ENCODE data around the gene MED17. TPM values are rescaled to one million over a fixed set of nuclear protein-coding genes. Genes with fewer than 3 reads are reported as not detected.

The MED17 gene
- total and polyA plus RNA-seq, 3 experiments from 2014 or later: 25.1 to 42.8 (median 39.4) TPM

GRCh38 chr11:93821617-93822016, 37.5 kb downstream of the MED17 start:
- Mint-ChIP-seq H3K36me3 (peaks cover 0 to 4% (median 1%) of the 10 kb centered on the region in 3 donors), H3K4me1 (no peaks in the 10 kb centered on the region), H3K27ac (no peak overlapping the region), H3K4me3 (no peak overlapping the region), H3K27me3 (peaks cover 0 to 1% of the 10 kb centered on the region in 2 donors), H3K9me3 (no peaks in the 10 kb centered on the region)
- Histone ChIP-seq H3K4me3 (ENCODE audit: low read length) (no peak overlapping the region), H3K27ac (ENCODE audit: low read depth, low read length) (no peak overlapping the region), H3K27me3 (ENCODE audit: insufficient read depth, low read length, poor library complexity, severe bottlenecking) (no peaks in the 10 kb centered on the region), H3K36me3 (ENCODE audit: insufficient read depth, low read length) (no peaks in the 10 kb centered on the region), H3K9me3 (ENCODE audit: low read length) (no peaks in the 10 kb centered on the region), H3K4me1 (ENCODE audit: insufficient read depth, low read length) (no peaks in the 10 kb centered on the region)
- DNase-seq: no peak
- ChIA-PET POLR2A (no interaction called here), CTCF (no interaction called here)

GRCh38 chr11:93822359-93822758, 38.3 kb downstream of the MED17 start:
- no peak overlapping the region for H3K4me3 Mint-ChIP-seq
- H3K27ac Mint-ChIP-seq: no peak overlapping the region
- CTCF ChIA-PET: no interaction called here
- POLR2A ChIA-PET: no interaction called here
- H3K27ac ChIP-seq (ENCODE audit: low read depth, low read length): no peak overlapping the region
- no peaks in the 10 kb centered on the region for H3K4me1 ChIP-seq (ENCODE audit: insufficient read depth, low read length)
- H3K9me3 Mint-ChIP-seq: no peaks in the 10 kb centered on the region
- peaks cover 0 to 4% (median 3%) of the 10 kb centered on the region in 3 donors for H3K36me3 Mint-ChIP-seq
- H3K4me1 Mint-ChIP-seq: no peaks in the 10 kb centered on the region
- peaks cover 0 to 3% of the 10 kb centered on the region in 2 donors for H3K27me3 Mint-ChIP-seq
- DNase-seq: no peak
- H3K36me3 ChIP-seq (ENCODE audit: insufficient read depth, low read length): no peaks in the 10 kb centered on the region
- H3K9me3 ChIP-seq (ENCODE audit: low read length): no peaks in the 10 kb centered on the region
- no peak overlapping the region for H3K4me3 ChIP-seq (ENCODE audit: low read length)
- no peaks in the 10 kb centered on the region for H3K27me3 ChIP-seq (ENCODE audit: insufficient read depth, low read length, poor library complexity, severe bottlenecking)

- Histone ChIP-seq H3K4me3 (ENCODE audit: low read length) (no peak overlapping the region), H3K27ac (ENCODE audit: low read depth, low read length) (no peak overlapping the region), H3K4me1 (ENCODE audit: insufficient read depth, low read length) (no peaks in the 10 kb centered on the region), H3K36me3 (ENCODE audit: insufficient read depth, low read length) (no peaks in the 10 kb centered on the region), H3K27me3 (ENCODE audit: insufficient read depth, low read length, poor library complexity, severe bottlenecking) (no peaks in the 10 kb centered on the region), H3K9me3 (ENCODE audit: low read length) (no peaks in the 10 kb centered on the region)
- H3K4me1 Mint-ChIP-seq: no peaks in the 10 kb centered on the region
- H3K27me3 Mint-ChIP-seq: peaks cover 0 to 3% of the 10 kb centered on the region in 2 donors
- ChIA-PET POLR2A (no interaction called here), CTCF (no interaction called here)
- H3K36me3 Mint-ChIP-seq: peaks cover 0 to 4% (median 3%) of the 10 kb centered on the region in 3 donors
- H3K27ac Mint-ChIP-seq: no peak overlapping the region
- no peaks in the 10 kb centered on the region for H3K9me3 Mint-ChIP-seq
- no peak overlapping the region for H3K4me3 Mint-ChIP-seq
- DNase-seq: no peak
Measured at GRCh38 chr11:93823210-93823609, 39.1 kb downstream of the MED17 start.

GRCh38 chr11:93827363-93827762, 43.3 kb downstream of the MED17 start:
- POLR2A ChIA-PET: no interaction called here
- Histone ChIP-seq H3K9me3 (ENCODE audit: low read length) (no peaks in the 10 kb centered on the region), H3K4me3 (ENCODE audit: low read length) (no peak overlapping the region), H3K36me3 (ENCODE audit: insufficient read depth, low read length) (no peaks in the 10 kb centered on the region), H3K27ac (ENCODE audit: low read depth, low read length) (no peak overlapping the region), H3K4me1 (ENCODE audit: insufficient read depth, low read length) (no peaks in the 10 kb centered on the region), H3K27me3 (ENCODE audit: insufficient read depth, low read length, poor library complexity, severe bottlenecking) (no peaks in the 10 kb centered on the region)
- Mint-ChIP-seq H3K4me3 (no peak overlapping the region), H3K36me3 (peaks cover 0 to 3% (median 0%) of the 10 kb centered on the region in 3 donors), H3K9me3 (no peaks in the 10 kb centered on the region), H3K4me1 (no peaks in the 10 kb centered on the region), H3K27ac (no peak overlapping the region), H3K27me3 (peaks cover 13 to 15% of the 10 kb centered on the region in 2 donors)
- DNase-seq: no peak
- CTCF ChIA-PET: no interaction called here

- Mint-ChIP-seq H3K27me3 (peaks cover 13 to 24% of the 10 kb centered on the region in 2 donors), H3K4me3 (no peak overlapping the region), H3K4me1 (no peaks in the 10 kb centered on the region), H3K9me3 (no peaks in the 10 kb centered on the region), H3K36me3 (peaks cover 0 to 3% (median 0%) of the 10 kb centered on the region in 3 donors), H3K27ac (peak overlapping the region in 1 of 8 donors; percentile 92)
- Histone ChIP-seq H3K4me1 (ENCODE audit: insufficient read depth, low read length) (no peaks in the 10 kb centered on the region), H3K4me3 (ENCODE audit: low read length) (no peak overlapping the region), H3K27me3 (ENCODE audit: insufficient read depth, low read length, poor library complexity, severe bottlenecking) (no peaks in the 10 kb centered on the region), H3K9me3 (ENCODE audit: low read length) (no peaks in the 10 kb centered on the region), H3K36me3 (ENCODE audit: insufficient read depth, low read length) (no peaks in the 10 kb centered on the region), H3K27ac (ENCODE audit: low read depth, low read length) (no peak overlapping the region)
- no peak for DNase-seq
- POLR2A ChIA-PET: no interaction called here
- CTCF ChIA-PET: no interaction called here
Measured at GRCh38 chr11:93829598-93829997, 45.5 kb downstream of the MED17 start.

GRCh38 chr11:93831343-93832127, 47.5 kb downstream of the MED17 start:
- no peak overlapping the region for H3K27ac ChIP-seq (ENCODE audit: low read depth, low read length)
- Mint-ChIP-seq H3K36me3 (peaks cover 0 to 3% (median 0%) of the 10 kb centered on the region in 3 donors), H3K27me3 (peaks cover 13 to 23% of the 10 kb centered on the region in 2 donors), H3K9me3 (no peaks in the 10 kb centered on the region), H3K4me3 (no peak overlapping the region), H3K4me1 (no peaks in the 10 kb centered on the region), H3K27ac (no peak overlapping the region)
- H3K4me3 ChIP-seq (ENCODE audit: low read length): no peak overlapping the region
- no peak for DNase-seq
- no peaks in the 10 kb centered on the region for H3K9me3 ChIP-seq (ENCODE audit: low read length)
- H3K36me3 ChIP-seq (ENCODE audit: insufficient read depth, low read length): no peaks in the 10 kb centered on the region
- no peaks in the 10 kb centered on the region for H3K4me1 ChIP-seq (ENCODE audit: insufficient read depth, low read length)
- no peaks in the 10 kb centered on the region for H3K27me3 ChIP-seq (ENCODE audit: insufficient read depth, low read length, poor library complexity, severe bottlenecking)
- ChIA-PET POLR2A (no interaction called here), CTCF (no interaction called here)

GRCh38 chr11:93832780-93833179, 48.7 kb downstream of the MED17 start:
- CTCF ChIA-PET: no interaction called here
- Mint-ChIP-seq H3K4me3 (no peak overlapping the region), H3K36me3 (no peaks in the 10 kb centered on the region), H3K9me3 (no peaks in the 10 kb centered on the region), H3K4me1 (no peaks in the 10 kb centered on the region), H3K27ac (no peak overlapping the region), H3K27me3 (peaks cover 13 to 20% of the 10 kb centered on the region in 2 donors)
- H3K9me3 ChIP-seq (ENCODE audit: low read length): no peaks in the 10 kb centered on the region
- POLR2A ChIA-PET: no interaction called here
- H3K4me1 ChIP-seq (ENCODE audit: insufficient read depth, low read length): no peaks in the 10 kb centered on the region
- H3K4me3 ChIP-seq (ENCODE audit: low read length): no peak overlapping the region
- no peaks in the 10 kb centered on the region for H3K36me3 ChIP-seq (ENCODE audit: insufficient read depth, low read length)
- no peaks in the 10 kb centered on the region for H3K27me3 ChIP-seq (ENCODE audit: insufficient read depth, low read length, poor library complexity, severe bottlenecking)
- no peak for DNase-seq
- H3K27ac ChIP-seq (ENCODE audit: low read depth, low read length): no peak overlapping the region

GRCh38 chr11:93838967-93839366, 54.9 kb downstream of the MED17 start:
- Mint-ChIP-seq H3K27ac (no peak overlapping the region), H3K4me1 (no peaks in the 10 kb centered on the region)

More at GRCh38 chr11:93838967-93839366, 54.9 kb downstream of the MED17 start:
- Mint-ChIP-seq H3K36me3 (no peaks in the 10 kb centered on the region), H3K4me3 (no peak overlapping the region), H3K9me3 (no peaks in the 10 kb centered on the region), H3K27me3 (peaks cover 0 to 4% of the 10 kb centered on the region in 2 donors)
- Histone ChIP-seq H3K36me3 (ENCODE audit: insufficient read depth, low read length) (no peaks in the 10 kb centered on the region), H3K4me3 (ENCODE audit: low read length) (no peak overlapping the region), H3K27me3 (ENCODE audit: insufficient read depth, low read length, poor library complexity, severe bottlenecking) (no peaks in the 10 kb centered on the region), H3K9me3 (ENCODE audit: low read length) (no peaks in the 10 kb centered on the region), H3K4me1 (ENCODE audit: insufficient read depth, low read length) (no peaks in the 10 kb centered on the region), H3K27ac (ENCODE audit: low read depth, low read length) (no peak overlapping the region)
- no peak for DNase-seq
- ChIA-PET POLR2A (no interaction called here), CTCF (interaction anchor here (0.8 kb wide), 1 partner anchor 103 kb away, joined by 3 read pairs; no protein-coding TSS in a partner anchor)
